HG03342 (cell line): ENCODE measurements around the gene FBF1.

ENCODE experiments used
- ATAC-seq: cut with Tn5 transposase; IDR thresholded peaks from one replicate; pipeline ENCODE4 v1.9.1; 2021; ENCODE audit warnings: mild to moderate bottlenecking, moderate library complexity; ENCODE audit not compliant: unreplicated experiment

The FBF1 gene

DNA sequence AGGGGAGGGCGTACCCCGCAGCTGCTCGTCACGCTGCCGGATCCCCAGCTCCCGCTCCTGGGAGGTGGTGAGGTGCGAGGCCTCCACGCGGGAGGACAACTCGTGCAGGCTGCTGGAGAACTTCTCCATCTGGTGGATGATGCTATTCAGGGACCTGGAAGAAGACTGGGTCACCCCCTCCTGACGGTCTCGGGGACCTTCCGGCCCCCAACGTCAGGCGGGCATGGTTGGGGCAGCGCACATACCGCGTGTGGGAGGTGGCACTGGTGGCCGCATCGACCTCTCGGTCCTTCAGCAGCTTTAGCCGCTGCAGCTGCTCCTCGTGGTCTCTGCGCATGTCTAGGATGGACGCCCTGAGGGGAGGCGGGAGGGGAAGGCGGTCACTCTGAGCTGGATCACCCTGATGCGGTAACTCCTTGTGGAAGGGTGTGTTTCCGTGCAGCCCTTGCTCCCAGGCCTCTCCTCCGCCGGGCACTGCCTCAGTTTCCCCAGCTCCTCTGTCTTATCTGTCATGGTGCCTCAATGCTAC lies 22.9 kb downstream of the FBF1 start:
- no peak for ATAC-seq

DNA sequence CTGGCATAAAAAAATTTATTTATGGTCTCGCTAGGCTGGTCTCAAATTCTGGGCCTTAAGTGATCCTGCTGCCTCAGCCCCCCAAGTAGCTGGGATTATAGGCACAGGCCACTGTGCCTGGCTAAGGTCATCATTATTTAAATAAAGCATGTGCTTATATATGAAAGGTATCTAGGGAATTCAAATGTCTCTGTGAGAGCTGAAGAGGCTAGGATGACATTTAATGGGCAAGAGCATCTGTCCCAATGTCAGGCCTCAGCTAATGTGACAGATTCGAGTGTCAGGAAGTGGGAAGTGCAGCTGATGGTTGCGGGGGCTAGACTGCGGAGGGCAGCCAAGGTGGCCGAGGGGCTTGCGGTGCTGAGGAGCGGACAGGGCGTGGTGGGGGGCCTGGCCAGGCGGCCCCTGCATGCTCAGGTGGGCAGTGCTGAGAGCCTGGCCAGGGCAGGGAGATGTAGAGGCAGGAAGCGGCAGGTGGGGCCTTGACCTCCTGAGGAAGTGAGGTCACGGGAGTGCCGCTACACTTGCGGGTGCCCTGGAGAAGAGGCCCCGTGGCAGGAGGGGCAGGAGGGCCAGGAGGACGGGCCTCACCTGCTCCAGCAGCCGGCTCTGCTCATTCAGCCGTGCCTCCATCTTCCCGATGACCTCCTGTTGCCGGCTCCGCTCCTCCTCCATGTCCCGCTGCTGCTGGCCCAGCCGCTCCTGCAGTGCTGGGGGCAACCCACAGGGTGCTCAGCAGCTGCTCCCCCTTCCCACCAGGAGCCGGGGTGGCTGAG lies 23.5 kb downstream of the FBF1 start:
- ATAC-seq, result no peak

DNA sequence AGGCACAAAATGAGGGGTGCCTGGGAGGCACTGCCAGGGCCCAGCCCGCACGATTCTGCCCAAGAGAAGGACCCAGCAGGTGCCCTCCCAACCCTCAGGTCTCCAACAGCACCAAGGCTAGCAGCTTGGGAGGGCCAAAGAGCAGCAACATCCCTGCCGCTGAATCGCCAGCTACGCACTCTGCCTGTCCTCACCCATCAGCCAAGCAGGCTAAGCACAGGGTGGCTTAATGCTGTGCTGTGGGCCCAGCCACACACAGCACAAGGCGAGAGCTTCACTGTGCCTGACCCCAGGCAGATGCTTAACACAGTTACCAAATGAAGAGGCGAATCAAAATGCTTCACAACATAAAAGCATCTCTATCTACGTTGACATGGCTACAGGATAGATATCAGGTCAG lies 25.6 kb downstream of the FBF1 start:
- no peak for ATAC-seq

- no peak for ATAC-seq
These were observed 26.1 kb downstream of the FBF1 start for GRCh38 chr17:75914643-75915267.

DNA sequence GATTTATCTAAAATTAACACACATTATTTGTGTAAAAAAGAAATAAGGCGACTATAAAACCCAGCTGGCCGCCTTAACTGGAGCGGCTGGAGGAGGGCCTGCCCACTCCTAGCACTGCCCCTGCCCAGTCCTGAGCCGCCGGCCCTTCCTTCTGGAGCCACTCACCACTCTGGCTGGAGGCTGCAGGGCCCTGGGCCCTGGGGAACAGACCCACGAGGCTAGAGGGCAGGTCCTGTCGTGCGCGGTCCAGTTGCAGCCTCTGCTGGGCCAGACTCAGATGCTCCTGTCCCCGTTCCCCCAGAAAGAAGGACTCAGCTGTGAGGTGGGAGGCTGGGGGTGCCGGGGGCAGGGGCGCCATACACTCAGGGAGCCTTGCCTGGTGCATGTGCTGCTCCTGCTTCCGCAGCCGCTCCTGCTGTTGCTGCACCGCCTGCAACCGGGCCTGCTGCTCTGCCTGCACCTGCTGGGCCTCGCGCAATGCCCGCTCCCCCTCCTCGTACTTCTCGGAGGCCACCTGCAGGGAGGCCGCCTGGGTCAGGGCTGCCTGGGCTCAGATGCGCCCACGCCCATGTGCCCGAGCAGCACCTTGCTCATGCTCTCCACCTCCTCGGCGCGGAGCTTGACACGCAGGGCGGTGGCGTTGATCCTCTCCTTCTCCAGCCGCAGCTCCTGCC lies 27.2 kb downstream of the FBF1 start:
- no peak for ATAC-seq

DNA sequence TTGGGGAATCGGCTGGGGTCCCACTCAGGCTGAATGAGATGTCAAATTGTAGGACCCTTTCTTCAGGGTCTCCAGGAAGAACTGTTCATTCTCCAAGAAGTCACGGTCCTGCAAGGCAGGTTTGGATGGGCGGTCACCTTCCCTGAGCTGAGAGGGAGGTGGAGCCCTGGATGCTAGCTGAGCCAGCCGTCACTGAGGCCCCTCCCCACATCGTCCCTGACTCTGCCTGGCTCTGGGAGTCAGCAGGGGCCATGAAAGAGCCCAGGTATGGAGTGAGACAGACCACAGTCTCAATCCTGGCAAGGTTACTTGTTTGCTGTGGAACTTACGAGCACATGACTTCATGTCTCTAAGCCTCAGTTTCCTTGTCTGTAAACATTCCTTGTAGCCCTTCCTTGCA lies 30.1 kb downstream of the FBF1 start:
- no peak for ATAC-seq

- no peak for ATAC-seq
These were observed 31.0 kb downstream of the FBF1 start for GRCh38 chr17:75909812-75910274.

DNA sequence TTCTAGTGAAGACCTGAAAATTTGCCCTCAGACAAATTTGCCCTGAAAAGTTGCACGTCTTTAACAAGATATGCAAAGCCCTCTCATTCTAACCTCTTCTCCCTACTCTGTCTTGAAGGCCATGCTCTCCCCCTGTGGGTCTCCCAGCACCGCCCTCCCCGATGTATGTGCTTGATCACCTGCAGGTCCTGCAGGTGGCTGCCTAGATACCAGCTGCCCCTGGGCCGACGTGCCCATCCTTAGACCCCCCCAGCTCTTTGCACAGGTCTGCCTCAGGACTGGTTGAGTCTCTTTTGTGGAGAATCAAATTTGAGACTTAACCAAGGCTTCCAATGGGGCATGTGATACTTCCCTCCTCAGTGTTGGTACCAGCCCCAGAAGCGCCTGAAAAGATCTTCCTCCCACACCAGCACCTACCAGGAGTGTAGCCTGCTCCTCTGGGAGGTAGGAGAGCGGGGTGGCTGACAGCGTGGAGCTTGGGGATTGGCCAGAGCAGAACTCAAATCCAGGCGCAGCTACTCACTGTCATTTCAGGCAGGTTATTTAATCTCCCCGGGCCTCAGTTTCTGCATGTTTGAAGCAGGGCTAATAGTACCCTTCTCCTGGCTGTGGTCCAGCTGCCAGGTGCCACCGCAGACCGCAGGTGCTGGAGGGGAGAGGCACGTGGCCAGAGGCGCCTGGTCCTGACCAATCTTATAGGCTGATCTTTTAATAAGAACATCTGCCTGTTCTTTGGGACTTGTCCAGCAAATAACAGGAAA lies 31.6 kb downstream of the FBF1 start:
- ATAC-seq, result no peak

DNA sequence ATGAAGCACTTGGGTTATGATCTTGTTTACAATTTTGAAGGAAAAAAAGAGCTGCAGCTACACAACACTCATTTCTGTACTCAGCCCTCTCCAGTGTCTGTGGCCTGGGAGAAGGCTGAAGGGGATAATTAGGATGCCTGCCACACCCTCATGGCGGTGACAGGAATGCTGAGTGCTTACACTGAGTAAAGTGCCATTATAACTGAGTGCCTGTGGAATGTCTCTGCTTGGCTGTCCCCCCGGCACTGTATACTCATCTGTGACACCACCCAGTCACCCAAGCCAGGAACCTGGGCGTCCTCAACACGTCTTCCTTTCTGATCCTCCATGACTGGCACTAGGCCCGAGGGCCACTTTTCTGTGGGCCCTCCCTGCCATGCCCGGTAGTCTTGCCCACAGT lies 32.6 kb downstream of the FBF1 start:
- no peak for ATAC-seq

GRCh38 chr17:75906143-75906884 lies 34.5 kb downstream of the FBF1 start:
- no peak for ATAC-seq

- peak; percentile 94 for ATAC-seq
These were observed 35.9 kb downstream of the FBF1 start, which contains the start of gene MRPL38 for GRCh38 chr17:75904749-75905521. MRPL38 (minus strand) TSS chr17:75904884; CDS start chr17:75904875, 9 bp downstream.

DNA sequence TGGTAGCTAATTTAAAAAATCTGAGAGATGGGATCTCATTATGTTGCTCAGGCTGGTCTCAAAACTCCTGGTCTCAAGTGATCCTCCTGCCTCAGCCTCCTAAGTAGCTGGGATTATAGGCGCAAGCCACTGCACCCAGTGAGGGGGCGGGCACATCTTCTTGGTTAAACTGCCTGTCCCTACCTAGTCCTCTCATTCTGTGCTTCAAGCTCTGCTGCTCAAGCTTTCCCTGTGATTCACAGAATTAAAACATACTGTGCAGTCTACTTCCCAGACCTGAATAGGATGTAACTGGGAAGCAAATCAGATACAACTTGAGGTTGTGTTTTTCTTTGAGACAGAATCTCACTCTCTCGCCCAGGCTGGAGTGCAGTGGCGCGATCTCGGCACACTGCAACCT lies 38.4 kb downstream of the FBF1 start:
- ATAC-seq, result no peak

GRCh38 chr17:75901727-75902126 lies 39.1 kb downstream of the FBF1 start:
- ATAC-seq, result no peak

- no peak for ATAC-seq
These were observed 39.9 kb downstream of the FBF1 start for GRCh38 chr17:75900691-75901533.

DNA sequence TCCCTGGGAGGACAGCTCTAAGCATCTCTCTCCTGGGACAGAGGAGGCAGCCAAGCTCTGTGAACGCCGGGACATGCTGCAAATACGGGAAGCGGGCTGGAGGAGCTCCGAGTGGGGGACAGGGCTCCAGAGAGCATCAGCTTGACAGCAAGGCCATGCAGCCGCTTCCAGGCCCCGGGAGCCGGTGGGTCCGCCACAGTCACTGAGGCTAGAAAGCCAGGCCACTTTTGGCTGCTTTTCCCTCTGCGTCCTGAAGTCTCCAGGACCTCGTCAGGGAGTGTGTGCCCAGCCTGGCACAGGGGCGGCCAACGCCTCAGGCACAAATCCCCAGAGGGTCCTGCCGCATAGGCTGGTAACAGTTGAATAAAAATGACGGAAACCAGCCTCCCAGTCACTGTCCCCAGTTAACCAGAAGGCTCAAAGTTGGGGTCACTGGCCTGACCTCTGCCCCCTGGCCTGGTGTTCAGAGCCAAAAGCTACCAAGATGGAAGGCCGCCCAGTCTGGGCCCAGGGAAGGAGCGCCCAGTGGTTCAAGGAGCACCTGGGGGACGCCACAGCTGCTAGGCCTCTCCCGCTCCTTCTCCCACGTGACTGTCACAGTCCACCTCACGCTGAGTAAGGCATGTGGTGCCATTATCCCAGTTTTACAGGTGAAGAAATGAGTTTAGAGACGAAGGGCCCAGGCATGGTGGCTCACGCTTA lies 40.9 kb downstream of the FBF1 start:
- ATAC-seq, result no peak

DNA sequence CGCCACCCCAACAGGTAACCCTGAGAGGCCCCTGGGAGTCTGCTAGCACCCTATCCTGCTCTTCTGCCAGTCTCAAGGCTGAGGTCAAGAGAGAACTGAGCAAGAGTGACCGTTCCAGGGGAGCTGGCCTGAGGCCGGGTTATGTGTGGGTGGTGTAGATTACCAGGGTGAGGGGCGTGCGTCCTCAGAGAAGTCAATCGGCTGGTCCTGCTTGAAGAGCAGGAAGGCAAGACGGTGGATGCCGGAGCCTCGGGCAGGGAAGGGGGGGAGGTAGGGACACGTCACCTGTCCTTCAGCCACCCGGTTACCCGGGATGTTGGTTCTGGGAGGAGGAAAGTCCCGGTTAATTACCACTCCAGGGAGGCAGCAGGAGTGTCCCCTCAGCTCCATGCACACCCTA lies 41.5 kb downstream of the FBF1 start:
- ATAC-seq, result no peak

DNA sequence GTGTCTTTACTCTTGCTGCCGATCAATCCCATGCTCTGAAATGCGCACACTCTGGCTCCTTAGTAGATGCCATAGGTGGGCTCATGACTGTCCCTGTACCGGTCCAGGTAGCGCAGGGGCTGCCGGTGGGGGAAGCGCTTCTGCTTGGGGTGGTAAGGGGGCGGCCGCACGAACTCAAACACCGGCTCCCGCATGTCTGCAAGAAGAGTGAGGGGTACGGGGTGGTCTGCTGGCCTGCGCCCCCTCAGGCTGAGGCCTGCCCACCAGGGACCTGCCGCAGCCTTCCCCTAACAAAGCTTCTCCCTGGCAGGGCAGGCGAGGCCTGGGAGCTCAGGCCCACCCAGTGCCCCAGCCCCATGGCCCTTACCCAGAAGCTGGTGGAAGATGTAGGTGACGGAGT lies 42.1 kb downstream of the FBF1 start:
- ATAC-seq, result no peak

- ATAC-seq, result no peak
These were observed 42.8 kb downstream of the FBF1 start for GRCh38 chr17:75898065-75898464.
